Activated CD8-positive, alpha-beta memory T cell treated with anti-CD3 and anti-CD28 coated beads for 4 hours (primary cell): ENCODE results near the gene HSF2.
"Not testable (repeated sequence)": the region's sequence is repeated elsewhere in the genome, so short reads cannot be mapped to it uniquely, and the experiment has no call there.

Experiments used
- DNase-seq, 2 donors: peaks; one replicate each; pipeline ENCODE4 v3.0.0-alpha.2; 2020; ENCODE audit warnings: low read depth in 2 of 2

Gene HSF2

DNA sequence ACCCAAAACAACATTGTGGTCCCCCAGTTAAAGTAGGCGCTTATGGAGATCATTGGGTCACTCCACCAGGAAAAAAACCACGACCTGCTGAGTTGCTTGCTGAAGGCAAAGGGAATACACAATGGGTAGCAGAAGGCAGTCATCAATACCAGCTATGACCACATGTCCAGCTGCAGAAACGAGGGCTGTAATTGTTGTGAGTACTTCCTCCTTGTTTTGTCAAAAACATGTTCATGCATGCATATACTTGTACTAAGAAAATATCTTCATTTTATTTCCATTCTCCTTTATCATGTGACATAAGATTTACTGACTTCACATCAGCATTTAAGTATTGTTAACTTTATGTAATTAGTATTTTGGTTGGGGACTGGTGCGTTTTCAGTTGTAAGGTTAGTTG, 55.2 kb downstream of the HSF2 start:
- no peak for DNase-seq

DNA sequence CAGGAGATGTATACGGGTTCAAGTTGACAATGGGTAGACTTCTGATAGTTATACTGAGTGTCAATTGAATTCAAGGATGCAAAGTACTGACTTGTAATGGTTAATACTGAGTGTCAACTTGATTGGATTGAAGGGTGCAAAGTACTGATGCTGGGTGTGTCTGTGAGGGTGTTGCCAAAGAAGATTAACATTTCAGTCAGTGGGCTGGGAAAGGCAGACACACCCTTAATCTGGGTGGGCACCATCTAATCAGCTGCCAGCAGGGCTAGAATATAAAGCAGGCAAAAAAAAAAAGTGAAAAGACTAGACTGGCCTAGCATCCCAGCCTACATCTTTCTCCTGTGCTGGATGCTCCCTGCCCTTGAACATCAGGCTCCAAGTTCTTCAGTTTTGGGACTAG, 55.7 kb downstream of the HSF2 start:
- not testable (repeated sequence) for DNase-seq

DNA sequence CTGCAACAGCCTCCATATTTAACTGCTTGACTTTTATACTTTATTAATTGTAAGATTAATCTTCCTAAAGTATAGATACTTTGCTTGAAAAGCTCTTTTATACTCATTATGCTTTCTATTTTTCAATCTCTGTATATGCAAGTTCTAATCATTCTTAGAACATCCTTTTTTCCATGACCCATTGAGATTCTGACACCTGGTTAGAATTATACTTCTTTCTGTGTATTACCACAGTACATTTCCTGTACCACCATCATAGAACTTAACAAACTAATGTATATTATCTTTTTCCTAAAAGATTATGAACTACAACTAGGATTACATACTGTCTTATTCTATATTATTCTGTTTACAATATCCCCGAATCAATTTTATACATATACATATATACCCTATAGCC, 58.6 kb downstream of the HSF2 start:
- no peak for DNase-seq

DNA sequence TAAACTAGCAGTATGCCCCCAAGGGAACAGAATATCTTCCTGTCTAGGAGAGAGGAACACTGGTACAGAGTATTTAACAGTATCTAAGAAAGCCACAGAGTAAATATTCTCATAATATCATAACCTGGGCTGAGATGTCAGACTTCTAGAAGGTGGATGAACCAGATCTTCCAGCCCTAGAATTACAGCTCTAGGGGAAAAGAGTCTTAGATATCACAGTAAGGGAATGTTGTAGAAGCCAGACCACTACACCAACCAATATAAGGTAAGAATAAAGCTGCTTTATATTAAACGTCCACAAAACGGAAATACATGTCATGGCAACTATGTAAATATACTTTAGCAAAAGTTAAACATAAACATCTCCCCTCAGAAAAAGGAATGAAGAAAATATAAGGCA, 59.8 kb downstream of the HSF2 start:
- DNase-seq, result no peak

DNA sequence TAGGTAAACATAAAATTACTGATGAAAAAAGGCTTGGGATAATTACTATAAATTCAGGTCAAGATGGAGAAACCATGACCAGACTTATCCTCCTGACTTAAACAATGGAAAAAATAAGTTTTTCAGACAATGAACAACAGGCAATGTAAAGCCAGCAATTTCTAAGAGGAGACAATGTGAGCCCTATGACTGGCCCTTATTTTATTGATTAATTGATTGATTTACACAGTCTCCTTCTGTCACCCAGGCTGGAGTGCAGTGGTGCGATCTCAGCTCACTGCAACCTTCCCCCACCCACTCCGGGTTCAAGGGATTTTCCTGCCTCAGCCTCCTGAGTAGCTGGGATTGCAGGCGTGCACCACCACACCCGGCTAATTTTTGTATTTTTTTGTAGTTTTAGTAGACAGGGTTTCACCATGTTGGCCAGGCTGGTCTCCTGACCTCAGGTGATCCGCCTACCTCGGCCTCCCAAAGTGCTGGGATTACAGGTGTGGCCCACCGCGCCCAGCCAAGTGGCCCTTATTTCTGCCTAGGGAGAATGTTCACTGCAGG, 60.5 kb downstream of the HSF2 start:
- DNase-seq, result not testable (repeated sequence)

DNA sequence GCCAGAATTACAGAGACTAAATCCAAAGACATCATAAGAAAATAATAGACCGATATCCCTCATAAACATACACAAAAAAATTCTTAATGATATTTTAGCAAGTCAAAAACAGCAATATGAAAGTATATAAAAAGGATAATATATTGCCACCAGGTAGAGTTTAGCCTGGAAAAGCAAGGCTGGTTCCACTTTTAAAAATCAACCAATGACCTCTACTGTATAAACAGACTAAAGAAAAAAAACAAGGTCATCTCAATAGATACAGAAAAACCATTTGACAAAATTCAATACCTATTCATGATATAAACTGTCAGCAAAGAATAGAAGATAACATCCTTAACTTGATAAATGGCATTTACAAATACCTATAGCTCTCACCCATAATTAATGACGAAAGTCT, 62.4 kb downstream of the HSF2 start:
- no peak for DNase-seq

DNA sequence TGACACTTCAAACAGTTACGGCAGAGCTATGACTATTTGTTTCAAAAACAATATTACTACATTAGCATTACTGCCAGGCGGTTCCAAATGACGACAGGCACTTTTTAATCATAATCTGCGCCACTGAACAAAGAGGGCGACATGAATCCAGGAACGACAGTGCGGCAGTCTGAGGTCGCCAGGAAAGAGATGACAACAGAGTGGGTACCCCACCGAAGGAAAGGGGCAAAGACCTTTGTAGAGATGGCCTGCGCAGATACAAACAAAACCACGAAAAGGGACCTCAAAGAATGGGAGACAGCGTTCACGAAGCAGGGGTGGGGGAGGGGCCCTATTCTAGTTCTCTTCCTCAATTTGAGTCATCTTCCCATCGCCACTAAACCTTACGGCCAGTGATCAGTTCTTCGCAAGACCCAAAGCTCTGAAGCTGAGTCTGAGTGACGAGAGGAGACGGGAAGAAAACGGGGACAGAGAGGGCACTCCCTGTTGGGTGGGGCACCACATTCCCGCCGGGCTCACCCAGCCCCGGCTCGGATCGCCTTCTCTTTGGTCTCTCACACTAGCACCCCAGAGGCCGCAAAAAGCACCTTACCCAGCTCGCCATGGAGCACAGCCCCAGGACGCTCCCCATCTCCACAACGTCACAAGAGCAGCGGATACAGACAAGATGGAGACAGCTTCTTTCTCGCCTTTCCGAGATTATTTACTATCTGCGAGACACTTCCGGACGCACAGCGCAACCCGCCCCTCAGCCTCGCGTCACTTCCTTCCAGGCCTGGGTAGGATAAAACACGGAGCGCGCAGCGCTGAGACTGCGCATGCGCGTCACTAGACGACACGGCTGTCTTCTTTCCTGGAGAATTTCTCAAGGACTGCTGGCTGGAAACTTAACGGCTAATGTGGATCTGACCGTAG, 71.9 kb downstream of the HSF2 start, which contains the start of gene SERINC1:
TSS of gene SERINC1 (minus strand) at position 701 of the 915 bp plus-strand sequence. CDS start at position 631, 70 bp downstream.
- DNase-seq, result peak; percentile 80 to 89

DNA sequence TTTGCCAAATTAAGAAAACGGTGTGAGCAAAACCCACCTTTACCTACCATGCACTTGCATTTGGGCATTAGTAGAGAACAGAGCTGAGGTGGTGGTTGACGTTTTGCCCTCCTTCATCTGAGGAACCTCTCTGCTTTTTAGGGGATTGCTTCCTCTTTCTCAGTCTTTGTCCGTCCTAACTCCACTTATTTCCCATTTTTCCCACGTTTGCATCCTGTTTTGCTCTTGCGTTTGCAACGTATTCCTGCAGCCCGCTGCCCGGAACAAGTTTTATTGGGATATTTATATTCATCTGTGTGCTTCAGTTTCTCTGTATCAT, 72.5 kb downstream of the HSF2 start:
- DNase-seq, result no peak

DNA sequence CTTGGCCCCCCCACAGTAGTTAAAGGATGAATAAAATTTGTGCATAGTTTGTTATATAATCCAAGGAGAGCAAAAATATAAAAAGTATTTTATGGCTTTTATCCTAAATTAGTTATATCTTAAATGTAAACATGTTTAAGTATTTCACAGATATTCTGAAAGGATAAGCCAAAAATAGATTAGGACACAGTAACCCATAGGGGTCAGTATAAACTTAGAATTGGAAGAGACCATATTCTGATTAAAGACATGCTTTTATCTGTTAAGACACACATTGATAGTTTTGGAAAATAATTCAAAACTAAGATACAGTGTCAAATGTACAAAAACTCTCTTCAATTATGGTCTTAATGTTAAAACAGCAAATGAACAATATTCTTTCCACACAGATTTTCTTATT, 76.7 kb downstream of the HSF2 start:
- no peak for DNase-seq

DNA sequence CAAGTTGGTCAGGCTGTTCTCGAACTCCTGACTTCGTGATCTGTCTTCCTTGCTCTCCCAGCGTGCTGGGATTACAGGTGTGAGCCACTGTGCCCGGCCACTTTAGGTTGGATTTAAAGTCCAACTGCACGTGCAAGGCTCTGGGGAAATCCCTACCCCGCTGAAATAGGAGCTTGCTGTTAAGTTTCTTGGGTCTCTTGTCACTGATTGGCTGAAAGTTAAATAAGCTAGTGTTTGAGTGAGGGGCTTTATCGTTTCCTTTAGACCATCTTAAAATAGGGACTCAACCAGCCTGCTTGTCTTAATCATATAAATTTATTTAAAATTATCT, 83.3 kb downstream of the HSF2 start:
- DNase-seq, result no peak
